Inflammatory macrophage treated with lipopolysaccharide for 1 hour (primary cell): ENCODE data around the gene SLC25A13.
A peak's percentile ranks its signal among the peaks of the same experiment; 100 is the strongest.
"Not testable (repeated sequence)": the region's sequence is repeated elsewhere in the genome, so short reads cannot be mapped to it uniquely, and the experiment has no call there.

ENCODE experiments used
- DNase-seq, 2 donors: peaks; one replicate each; pipeline ENCODE4 v3.0.0-alpha.2; 2020 to 2022

Gene SLC25A13

GRCh38 chr7:96321658-96322372 is at the start of gene SLC25A13:
Gene SLC25A13, minus strand, starts transcription at chr7:96322098. Its CDS starts 142 bp downstream, at chr7:96321956.
- peak; percentile 90 to 91 for DNase-seq

- not testable (repeated sequence) for DNase-seq
Observed at GRCh38 chr7:96365916-96366315, 44.0 kb upstream of the SLC25A13 start.

- no peak for DNase-seq
Observed at GRCh38 chr7:96361116-96361857, 39.4 kb upstream of the SLC25A13 start.

- peak in 1 of 2 donors; percentile 1 for DNase-seq
Observed at GRCh38 chr7:96359876-96360275, 38.0 kb upstream of the SLC25A13 start.

GRCh38 chr7:96358236-96358971 is 36.5 kb upstream of the SLC25A13 start:
- DNase-seq: not testable (repeated sequence)

- DNase-seq: no peak
Observed at GRCh38 chr7:96355990-96356506, 34.1 kb upstream of the SLC25A13 start.

- no peak for DNase-seq
Observed at GRCh38 chr7:96354881-96355280, 33.0 kb upstream of the SLC25A13 start.

GRCh38 chr7:96349572-96349971 is 27.7 kb upstream of the SLC25A13 start:
- no peak for DNase-seq

- DNase-seq: no peak
Observed at GRCh38 chr7:96347471-96347870, 25.6 kb upstream of the SLC25A13 start.

GRCh38 chr7:96346293-96346953 is 24.5 kb upstream of the SLC25A13 start:
- no peak for DNase-seq

GRCh38 chr7:96344236-96344635 is 22.3 kb upstream of the SLC25A13 start:
- no peak for DNase-seq

- DNase-seq: no peak
Observed at GRCh38 chr7:96342049-96342448, 20.2 kb upstream of the SLC25A13 start.

GRCh38 chr7:96337519-96337918 is 15.6 kb upstream of the SLC25A13 start:
- DNase-seq: no peak

GRCh38 chr7:96332325-96332724 is 10.4 kb upstream of the SLC25A13 start:
- no peak for DNase-seq

- no peak for DNase-seq
Observed at GRCh38 chr7:96331775-96332174, 9.9 kb upstream of the SLC25A13 start.

- DNase-seq: no peak
Observed at GRCh38 chr7:96331233-96331632, 9.3 kb upstream of the SLC25A13 start.

- no peak for DNase-seq
Observed at GRCh38 chr7:96330193-96330592, 8.3 kb upstream of the SLC25A13 start.

GRCh38 chr7:96329241-96329640 is 7.3 kb upstream of the SLC25A13 start:
- no peak for DNase-seq

- no peak for DNase-seq
Observed at GRCh38 chr7:96328016-96328415, 6.1 kb upstream of the SLC25A13 start.

GRCh38 chr7:96327429-96327828 is 5.5 kb upstream of the SLC25A13 start:
- DNase-seq: no peak

GRCh38 chr7:96326752-96327151 is 4.9 kb upstream of the SLC25A13 start:
- DNase-seq: peak; percentile 71 to 87

GRCh38 chr7:96322847-96323461 is 1.1 kb upstream of the SLC25A13 start:
- DNase-seq: no peak

GRCh38 chr7:96322373-96322695 is 436 bp upstream of the SLC25A13 start:
- DNase-seq: no peak
